ENCODE data around the gene GUCY2F.

GUCY2F gene

GRCh38 chrX:109336141-109336540 lies 145.7 kb downstream of the GUCY2F start:
- no peak for DNase-seq

GRCh38 chrX:109327251-109327650 lies 154.6 kb downstream of the GUCY2F start:
- peak; percentile 77 for DNase-seq
